SH-SY5Y (cell line): ENCODE data around the gene TFPI2.

Experiments used
- GATA2 ChIP-seq: IDR thresholded peaks from 2 replicates; pipeline ENCODE4 v1.6.1; 2011; ENCODE audit warnings: mild to moderate bottlenecking, low read depth, low read length
- GATA3 ChIP-seq: IDR thresholded peaks from 2 replicates; pipeline ENCODE4 v1.6.1; 2011; ENCODE audit warnings: low read depth, mild to moderate bottlenecking, low read length, moderate library complexity

DNA sequence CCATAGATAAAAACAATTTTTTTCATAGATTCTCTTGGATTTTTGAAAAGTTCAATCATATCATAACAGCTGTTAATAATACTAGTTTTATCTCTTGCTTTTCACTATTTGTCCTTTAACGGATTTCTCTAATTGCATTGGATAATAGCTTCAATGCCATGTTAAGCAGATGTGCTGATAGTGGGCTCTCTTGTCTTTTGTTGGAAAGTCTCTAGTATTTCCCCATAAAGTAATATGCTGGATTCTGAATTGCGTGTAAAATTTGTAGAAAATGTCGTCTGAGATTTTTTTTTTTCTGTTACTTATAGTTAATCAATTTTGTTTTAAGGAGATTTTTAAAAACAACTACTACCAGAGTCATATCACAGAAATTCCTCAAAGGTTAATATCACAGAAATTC, 53.3 kb downstream of the TFPI2 start:
- TF ChIP-seq GATA2 (no peak), GATA3 (peak; percentile 76)
